K562 (cell line): Measurements from ENCODE around the gene ACOD1. TPM values are rescaled to one million over a fixed set of nuclear protein-coding genes. Genes with fewer than 3 reads are reported as not detected.

ENCODE experiments used
- ATAC-seq: fragments of 200-7000 bp; cut with Tn5 transposase; 3 replicates; pipeline ENCODE4 v1.9.1; 2020; ENCODE audit warnings: moderate library complexity
- BruUV-seq: library from RNA; stranded (reverse); fragments of 400-500 nt; replicated peaks from 2 replicates; lab custom pipeline; 2021; lab: Mats Ljungman, UMichigan
- CTCF ChIA-PET: fragments of 300-600 bp; formaldehyde crosslinking; extraction: SDS; loops from one replicate; lab custom pipeline; 2021; ENCODE audit warnings: low intra/inter-chr PET ratio; lab: Yijun Ruan, JAX
- POLR2A ChIA-PET: fragments of 300-600, 350-650 bp; sonication (Branson Sonifier 250); formaldehyde crosslinking; extraction: SDS; loops from one replicate; lab custom pipeline; 2021; ENCODE audit warnings: antibody characterized with exemption, inconsistent platforms; lab: Yijun Ruan, JAX
- DNase-seq, 4 experiments: peaks; one replicate each; pipeline versions ENCODE4 v3.0.0 to v3.0.0-alpha.2; 2011 to 2018; ENCODE audit warnings: low spot score in 3 of 4, mixed read lengths in 3 of 4; ENCODE audit errors: extremely low read depth in 1 of 4
- FAIRE-seq: peaks from 2 replicates; lab custom pipeline; 2011; peaks lifted over from hg19 to GRCh38; lab: Jason Lieb, UNC
- H2AFZ ChIP-seq: 2 replicates; pipeline ENCODE4 v1.6.0; 2011; ENCODE audit warnings: low read depth, low read length, control low read depth, inconsistent platforms
- H3K27ac ChIP-seq: fragments of 200-600 bp; 3 replicates; pipeline ENCODE4 v1.8.0; 2011; ENCODE audit warnings: low read depth, mild to moderate bottlenecking, control low read depth, inconsistent platforms, low read length, moderate library complexity, mixed read lengths; ENCODE audit errors: extremely low read depth
- H3K27me3 ChIP-seq, 2 experiments: fragments of 300-600 bp in 1 of 2; 2 replicates in 1 of 2; 3 replicates in 1 of 2; pipeline versions ENCODE4 v1.6.0 to v1.8.0; 2011; ENCODE audit warnings: inconsistent platforms in 2 of 2, low read length in 2 of 2, mild to moderate bottlenecking in 1 of 2, mixed read lengths in 1 of 2, moderate library complexity in 1 of 2; ENCODE audit not compliant: control insufficient read depth in 2 of 2, insufficient read depth in 2 of 2
- H3K36me3 ChIP-seq: fragments of 300-600 bp; 3 replicates; pipeline ENCODE4 v1.8.0; 2011; ENCODE audit warnings: mild to moderate bottlenecking, low read length, inconsistent platforms; ENCODE audit not compliant: control insufficient read depth, insufficient read depth
- H3K4me1 ChIP-seq, 2 experiments: fragments of 200-600 bp in 1 of 2; replicated peaks in 1 of 2; 2 replicates in 1 of 2; 3 replicates in 1 of 2; pipeline versions ENCODE4 v1.5.1 to v1.8.0; 2011; ENCODE audit warnings: inconsistent platforms in 2 of 2, low read length in 2 of 2, mild to moderate bottlenecking in 1 of 2, mixed read lengths in 1 of 2, moderate library complexity in 1 of 2; ENCODE audit not compliant: control insufficient read depth in 2 of 2, insufficient read depth in 2 of 2
- H3K4me2 ChIP-seq: 2 replicates; pipeline ENCODE4 v1.6.1; 2011; ENCODE audit warnings: low read length, control low read depth, inconsistent platforms, mixed read lengths; ENCODE audit not compliant: insufficient read depth
- H3K4me3 ChIP-seq: fragments of 200-600 bp; sonication (generic), shearing (Covaris generic); 2 replicates; pipeline ENCODE4 v1.5.1; 2016; ENCODE audit warnings: control low read depth, inconsistent platforms
- H3K79me2 ChIP-seq: fragments of 200-600 bp; 3 replicates; pipeline ENCODE4 v1.8.0; 2011; ENCODE audit warnings: low read length, inconsistent platforms; ENCODE audit not compliant: control insufficient read depth, insufficient read depth
- H3K9ac ChIP-seq, 2 experiments: 2 replicates each; pipeline versions ENCODE4 v1.6.0 to v1.6.1; 2011; ENCODE audit warnings: low read depth in 2 of 2, low read length in 2 of 2, control low read depth in 1 of 2, inconsistent platforms in 1 of 2, mild to moderate bottlenecking in 1 of 2, mixed read lengths in 1 of 2; ENCODE audit not compliant: insufficient read depth in 1 of 2
- H3K9me1 ChIP-seq: one replicate; pipeline ENCODE4 v1.6.0; 2011; ENCODE audit warnings: inconsistent platforms, mild to moderate bottlenecking, low read length, moderate library complexity; ENCODE audit not compliant: control insufficient read depth, insufficient read depth
- H3K9me3 ChIP-seq: replicated peaks from 2 replicates; pipeline ENCODE4 v1.5.1; 2011; ENCODE audit warnings: low read depth, low read length, inconsistent platforms; ENCODE audit not compliant: control insufficient read depth, insufficient read depth
- H4K20me1 ChIP-seq: replicated peaks from 2 replicates; pipeline ENCODE4 v1.6.1; 2011; ENCODE audit warnings: low read length, inconsistent platforms, mixed read lengths; ENCODE audit not compliant: control insufficient read depth, insufficient read depth
- FOS ChIP-seq: IDR thresholded peaks from 3 replicates; pipeline ENCODE4 v1.6.1; 2011; ENCODE audit not compliant: insufficient read length; ENCODE audit errors: extremely low read depth
- GTF3C2 ChIP-seq: IDR thresholded peaks from 3 replicates; pipeline ENCODE4 v1.6.1; 2011; ENCODE audit warnings: borderline replicate concordance, mild to moderate bottlenecking, moderate library complexity; ENCODE audit not compliant: insufficient read length; ENCODE audit errors: extremely low read depth
- HDAC1 ChIP-seq, 2 experiments: fragments of 450-650 bp; IDR thresholded peaks; 2 replicates each; pipeline ENCODE4 v1.6.1; 2016 to 2017; ENCODE audit warnings: inconsistent platforms in 1 of 2, mild to moderate bottlenecking in 1 of 2, moderate library complexity in 1 of 2
- HMGN3 ChIP-seq: IDR thresholded peaks from 2 replicates; pipeline ENCODE4 v1.6.1; 2011; ENCODE audit warnings: borderline replicate concordance, low read depth, mild to moderate bottlenecking, mixed read lengths, low read length; ENCODE audit not compliant: insufficient read length; ENCODE audit errors: extremely low read depth
- RFX1 ChIP-seq: fragments of 450-650 bp; IDR thresholded peaks from 2 replicates; pipeline ENCODE4 v1.6.1; 2016; ENCODE audit warnings: mild to moderate bottlenecking, moderate library complexity
- ZBTB34 ChIP-seq: fragments of 250-450 bp; sonication (Bioruptor Pico); IDR thresholded peaks from 2 replicates; pipeline ENCODE4 v1.8.0; 2021; ENCODE audit warnings: mild to moderate bottlenecking, moderate library complexity
- ZFP30 ChIP-seq: fragments of 250-450 bp; sonication (Bioruptor Pico); IDR thresholded peaks from 2 replicates; pipeline ENCODE4 v1.8.0; 2022; ENCODE audit warnings: moderate library complexity, mild to moderate bottlenecking, inconsistent platforms, borderline replicate concordance
- ZNF3 ChIP-seq: fragments of 250-450 bp; sonication (Bioruptor Pico); IDR thresholded peaks from 2 replicates; pipeline ENCODE4 v1.5.0; 2021; ENCODE audit warnings: mild to moderate bottlenecking, moderate library complexity
- ZNF584 ChIP-seq: fragments of 200-800 bp; sonication (Bioruptor generic); IDR thresholded peaks from 2 replicates; pipeline ENCODE4 v1.6.1; 2016; ENCODE audit warnings: low read depth, mild to moderate bottlenecking, missing genetic modification characterization, missing compliant biosample characterization
- ZNF785 ChIP-seq: fragments of 250-450 bp; sonication (Bioruptor Pico); IDR thresholded peaks from 2 replicates; pipeline ENCODE4 v1.4.0; 2020; ENCODE audit warnings: mild to moderate bottlenecking
- WGBS: fragments of 100-300 bp; shearing (Covaris generic); methylation state at CpG from one replicate; pipeline ENCODE4 v1.1.6; 2016; ENCODE audit warnings: low coverage, mixed read lengths; ENCODE audit not compliant: insufficient coverage; ENCODE audit errors: missing lambda C conversion rate; 5-methylcytosine and 5-hydroxymethylcytosine counted together
- in situ Hi-C: fragments of 300-500 bp; cut with MboI; formaldehyde crosslinking; loops from 4 replicates; pipeline ENCODE4 v1.15.0; 2018; ENCODE audit warnings: inconsistent platforms, mixed read lengths
- intact Hi-C: fragments of 100-400 bp; cut with micrococcal nuclease; formaldehyde crosslinking; loops from 2 replicates; pipeline ENCODE4 v1.14.2; 2022
- polyA plus RNA-seq, 8 experiments: library from polyadenylated mRNA; depleted of rRNA in 4 of 8; stranded (reverse) in 5 of 8; unstranded in 3 of 8; fragments of >200 nt; fragmentation: Nextera tagmentation in 2 of 8; fragmentation: Illumina TruSeq in 1 of 8; extraction: Ambion mirVana in 2 of 8; extraction: Trizol in 1 of 8; gene quantifications; 2 replicates each; pipeline versions ENCODE4 v1.2.1 to v1.2.3, GENCODE V29; 2011 to 2014; ENCODE audit warnings: inconsistent platforms in 1 of 8, missing spikeins in 1 of 8
- total RNA-seq, 7 experiments: library from RNA; depleted of rRNA in 6 of 7; stranded (reverse); fragments of >200 nt in 6 of 7; fragmentation: Illumina TruSeq in 2 of 7; extraction: Trizol in 2 of 7; gene quantifications; 2 replicates each; pipeline versions ENCODE4 v1.2.1 to v1.2.3, GENCODE V29; 2011 to 2021; ENCODE audit warnings: low replicate concordance in 1 of 7
- TF ChIP-seq, protein P1 (sequence below), 3 experiments: fragments of 200-800 bp in 1 of 3; sonication (Bioruptor generic) in 1 of 3; sonication (generic) in 1 of 3; formaldehyde crosslinking in 1 of 3; IDR thresholded peaks; 2 replicates each; pipeline versions ENCODE4 v1.6.1 to v1.8.0; 2016 to 2022; ENCODE audit warnings: mild to moderate bottlenecking in 2 of 3, missing compliant biosample characterization in 2 of 3, missing genetic modification characterization in 2 of 3, missing genetic modification reagents in 1 of 3
- TF ChIP-seq, protein P2 (sequence below): fragments of 450-650 bp; IDR thresholded peaks from 2 replicates; pipeline ENCODE4 v1.6.1; 2016; ENCODE audit warnings: missing biosample characterization, missing genetic modification characterization

ACOD1 gene
- total and polyA plus RNA-seq, 9 of the 15 experiments (the other 6 are each of a cell fraction or from before 2014, with no cell fraction given), result not detected

GRCh38 chr13:76976490-76976889 lies 28.2 kb downstream of the ACOD1 start:
- H2AFZ ChIP-seq, result no peak overlapping the region
- TF ChIP-seq HDAC1 (IDR thresholded peaks at IDR 0.05), result no peak
- TF ChIP-seq, protein P1, sequence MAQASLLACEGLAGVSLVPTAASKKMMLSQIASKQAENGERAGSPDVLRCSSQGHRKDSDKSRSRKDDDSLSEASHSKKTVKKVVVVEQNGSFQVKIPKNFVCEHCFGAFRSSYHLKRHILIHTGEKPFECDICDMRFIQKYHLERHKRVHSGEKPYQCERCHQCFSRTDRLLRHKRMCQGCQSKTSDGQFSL (CRISPR knock-in tag; IDR thresholded peaks at IDR 0.05), result no peak
- TF ChIP-seq, protein P1 (tag; IDR thresholded peaks at IDR 0.05), result no peak
- TF ChIP-seq ZNF3 (CRISPR knock-in tag), result no peak
- no peak for TF ChIP-seq ZFP30 (CRISPR knock-in tag)
- no peak for TF ChIP-seq ZNF785 (CRISPR knock-in tag)
- no peak for TF ChIP-seq HMGN3
- TF ChIP-seq, protein P2, sequence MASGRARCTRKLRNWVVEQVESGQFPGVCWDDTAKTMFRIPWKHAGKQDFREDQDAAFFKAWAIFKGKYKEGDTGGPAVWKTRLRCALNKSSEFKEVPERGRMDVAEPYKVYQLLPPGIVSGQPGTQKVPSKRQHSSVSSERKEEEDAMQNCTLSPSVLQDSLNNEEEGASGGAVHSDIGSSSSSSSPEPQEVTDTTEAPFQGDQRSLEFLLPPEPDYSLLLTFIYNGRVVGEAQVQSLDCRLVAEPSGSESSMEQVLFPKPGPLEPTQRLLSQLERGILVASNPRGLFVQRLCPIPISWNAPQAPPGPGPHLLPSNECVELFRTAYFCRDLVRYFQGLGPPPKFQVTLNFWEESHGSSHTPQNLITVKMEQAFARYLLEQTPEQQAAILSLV (tag), result no peak
- TF ChIP-seq FOS, result no peak
- no peak for TF ChIP-seq ZBTB34 (CRISPR knock-in tag)
- TF ChIP-seq ZNF584 (CRISPR knock-in tag), result no peak
- TF ChIP-seq RFX1, result no peak
- no peak for TF ChIP-seq GTF3C2
- TF ChIP-seq, all 486 proteins: peak for 0
- ChIA-PET POLR2A (interaction anchor here (1.0 kb wide), 1 partner anchor 16 kb away, joined by 3 read pairs; the partner anchor contains the start of gene CLN5), CTCF (no interaction called here)
- no peaks in the 10 kb centered on the region for H4K20me1 ChIP-seq
- FAIRE-seq, result no peak
- H3K27me3 ChIP-seq, result peaks cover 0 to 23% of the 10 kb centered on the region in 2 experiments; a peak in 2 of 5 replicates
- no peak overlapping the region for H3K4me3 ChIP-seq
- no peak for DNase-seq
- H3K27ac ChIP-seq, result no peak overlapping the region
- no peak overlapping the region for H3K9ac ChIP-seq
- peaks cover 0 to 4% of the 10 kb centered on the region in 2 experiments; a peak in 2 of 5 replicates for H3K4me1 ChIP-seq
- H3K9me3 ChIP-seq, result no peaks in the 10 kb centered on the region
- no peak for ATAC-seq
- no peaks in the 10 kb centered on the region for H3K9me1 ChIP-seq
- no peak overlapping the region for H3K4me2 ChIP-seq
- intact Hi-C loops, result no loop called here
- H3K79me2 ChIP-seq, result no peaks in the 10 kb centered on the region
- in situ Hi-C loops, result no loop called here
- no TSS peak for BruUV-seq
- WGBS, result 3% methylated on average over 8 of the region's 8 CpGs
- no peaks in the 10 kb centered on the region for H3K36me3 ChIP-seq
